Retinal pigment epithelial cell (primary cell): ENCODE data around the gene SLC25A18.

Source experiments
- DNase-seq: peaks from one replicate; pipeline ENCODE4 v3.0.0-alpha.2; 2010; ENCODE audit warnings: low read depth
- H3K4me3 ChIP-seq: 2 replicates; pipeline ENCODE4 v1.5.1; 2011; ENCODE audit warnings: mild to moderate bottlenecking, low read length, control low read depth, moderate library complexity
- CTCF ChIP-seq: conservative IDR thresholded peaks from 2 replicates; pipeline ENCODE4 v1.5.1; 2011; ENCODE audit warnings: low read depth, low read length, control low read depth, inconsistent platforms

The SLC25A18 gene

GRCh38 chr22:17570851-17571631 is 7.7 kb downstream of the SLC25A18 start:
- H3K4me3 ChIP-seq = peak overlapping the region; percentile 33
- no peak for TF ChIP-seq CTCF
- DNase-seq = peak; percentile 83

- H3K4me3 ChIP-seq = no peak overlapping the region
- no peak for TF ChIP-seq CTCF
- DNase-seq = no peak
These were observed 11.9 kb downstream of the SLC25A18 start for GRCh38 chr22:17575151-17575550.

- TF ChIP-seq CTCF = no peak
- no peak overlapping the region for H3K4me3 ChIP-seq
- DNase-seq = no peak
These were observed 12.4 kb downstream of the SLC25A18 start for GRCh38 chr22:17575681-17576080.

- no peak for TF ChIP-seq CTCF
- DNase-seq = no peak
- no peak overlapping the region for H3K4me3 ChIP-seq
These were observed 13.2 kb downstream of the SLC25A18 start for GRCh38 chr22:17576470-17576869.

GRCh38 chr22:17578136-17578754 is 14.9 kb downstream of the SLC25A18 start:
- peak; percentile 87 for DNase-seq
- no peak for TF ChIP-seq CTCF
- H3K4me3 ChIP-seq = no peak overlapping the region

- H3K4me3 ChIP-seq = no peak overlapping the region
- no peak for TF ChIP-seq CTCF
- DNase-seq = no peak
These were observed 16.3 kb downstream of the SLC25A18 start for GRCh38 chr22:17579535-17579981.
